ENCODE data around the gene XCL2.

The XCL2 gene

GRCh38 chr1:168512864-168513595 is 30.8 kb downstream of the XCL2 start:
- Histone ChIP-seq H3K4me1 (no peaks in the 10 kb centered on the region), H3K27ac (no peak overlapping the region), H3K4me3 (no peak overlapping the region), H3K36me3 (no peaks in the 10 kb centered on the region), H3K27me3 (no peaks in the 10 kb centered on the region), H3K9me3 (no peaks in the 10 kb centered on the region)
- intact Hi-C loops (cut with DNase I; ENCODE audit: low total_unique reads), result no loop called here
- no peak for DNase-seq
- TF ChIP-seq CTCF (IDR thresholded peaks at IDR 0.05), result no peak

- no peaks in the 10 kb centered on the region for H3K9me3 ChIP-seq
- no peaks in the 10 kb centered on the region for H3K27me3 ChIP-seq
- no peaks in the 10 kb centered on the region for H3K4me1 ChIP-seq
- no peaks in the 10 kb centered on the region for H3K36me3 ChIP-seq
- H3K4me3 ChIP-seq, result no peak overlapping the region
- no peak for DNase-seq
- H3K27ac ChIP-seq, result no peak overlapping the region
- TF ChIP-seq CTCF (IDR thresholded peaks at IDR 0.05), result no peak
- intact Hi-C loops (cut with DNase I; ENCODE audit: low total_unique reads), result no loop called here
Observed at GRCh38 chr1:168509875-168510791, 33.7 kb downstream of the XCL2 start.

- Histone ChIP-seq H3K4me3 (no peak overlapping the region), H3K27me3 (no peaks in the 10 kb centered on the region), H3K27ac (no peak overlapping the region), H3K4me1 (no peaks in the 10 kb centered on the region), H3K9me3 (no peaks in the 10 kb centered on the region), H3K36me3 (no peaks in the 10 kb centered on the region)
- intact Hi-C loops (cut with DNase I; ENCODE audit: low total_unique reads), result no loop called here
- DNase-seq, result no peak
- no peak for TF ChIP-seq CTCF (IDR thresholded peaks at IDR 0.05)
Observed at GRCh38 chr1:168509210-168509609, 34.6 kb downstream of the XCL2 start.

- no peak for TF ChIP-seq CTCF (IDR thresholded peaks at IDR 0.05)
- Histone ChIP-seq H3K36me3 (no peaks in the 10 kb centered on the region), H3K27me3 (no peaks in the 10 kb centered on the region), H3K27ac (no peak overlapping the region), H3K4me1 (no peaks in the 10 kb centered on the region), H3K4me3 (no peak overlapping the region), H3K9me3 (no peaks in the 10 kb centered on the region)
- DNase-seq, result no peak
- intact Hi-C loops (cut with DNase I; ENCODE audit: low total_unique reads), result no loop called here
Observed at GRCh38 chr1:168507828-168508227, 36.0 kb downstream of the XCL2 start.

- H3K4me1 ChIP-seq, result no peaks in the 10 kb centered on the region
- no peak for TF ChIP-seq CTCF (IDR thresholded peaks at IDR 0.05)
- DNase-seq, result no peak
- H3K9me3 ChIP-seq, result no peaks in the 10 kb centered on the region
- H3K27ac ChIP-seq, result no peak overlapping the region
- intact Hi-C loops (cut with DNase I; ENCODE audit: low total_unique reads), result no loop called here
- H3K4me3 ChIP-seq, result no peak overlapping the region
- H3K36me3 ChIP-seq, result no peaks in the 10 kb centered on the region
- H3K27me3 ChIP-seq, result no peaks in the 10 kb centered on the region
Observed at GRCh38 chr1:168507231-168507630, 36.6 kb downstream of the XCL2 start.
